HEK293 (cell line): ENCODE results near the gene CEP41.

ENCODE experiments used
- CTCF ChIA-PET: fragments of 350-600 bp; formaldehyde crosslinking; extraction: SDS; loops from one replicate; lab custom pipeline; 2021; ENCODE audit warnings: antibody characterized with exemption; lab: Yijun Ruan, JAX
- POLR2A ChIA-PET: fragments of 300-600 bp; formaldehyde crosslinking; extraction: SDS; loops from one replicate; lab custom pipeline; 2020; ENCODE audit warnings: antibody characterized with exemption, inconsistent platforms; lab: Yijun Ruan, JAX
- H3K27ac ChIP-seq: fragments of 200-500 bp; sonication (Bioruptor generic); 2 replicates; pipeline ENCODE4 v1.5.1; 2014; ENCODE audit warnings: low read depth, low read length, control low read depth, inconsistent platforms; ENCODE audit errors: extremely low read depth
- H3K36me3 ChIP-seq, 2 experiments: fragments of 200-500 bp in 1 of 2; sonication (Bioruptor generic) in 1 of 2; 1 replicate in 1 of 2; 2 replicates in 1 of 2; pipeline ENCODE4 v1.5.1; 2014 to 2017; ENCODE audit warnings: inconsistent platforms in 2 of 2, low read length in 2 of 2; ENCODE audit not compliant: control insufficient read depth in 2 of 2, insufficient read depth in 1 of 2
- H3K4me1 ChIP-seq: fragments of 200-500 bp; sonication (Bioruptor generic); 2 replicates; pipeline ENCODE4 v1.5.1; 2014; ENCODE audit warnings: mild to moderate bottlenecking, low read length, inconsistent platforms; ENCODE audit not compliant: control insufficient read depth, insufficient read depth
- H3K4me3 ChIP-seq: 2 replicates; pipeline ENCODE4 v1.5.1; 2011; ENCODE audit warnings: low read depth, mild to moderate bottlenecking, control low read depth, low read length, moderate library complexity
- H3K9me3 ChIP-seq: fragments of 200-500 bp; sonication (Bioruptor generic); 2 replicates; pipeline ENCODE4 v1.5.1; 2014; ENCODE audit warnings: low read depth, low read length, inconsistent platforms; ENCODE audit not compliant: control insufficient read depth, insufficient read depth
- BCL11A ChIP-seq: fragments of 450-650 bp; formaldehyde crosslinking; IDR thresholded peaks from 2 replicates; pipeline ENCODE4 v1.5.1; 2016; ENCODE audit warnings: low read depth, missing biosample characterization, missing genetic modification characterization
- GFI1B ChIP-seq: fragments of 450-650 bp; formaldehyde crosslinking; IDR thresholded peaks from 2 replicates; pipeline ENCODE4 v1.5.1; 2016; ENCODE audit warnings: missing biosample characterization, missing genetic modification characterization
- GLI4 ChIP-seq: fragments of 450-650 bp; formaldehyde crosslinking; IDR thresholded peaks from 2 replicates; pipeline ENCODE4 v1.5.1; 2016; ENCODE audit warnings: missing biosample characterization, missing genetic modification characterization
- GLIS2 ChIP-seq: fragments of 450-650 bp; formaldehyde crosslinking; IDR thresholded peaks from 2 replicates; pipeline ENCODE4 v1.5.1; 2016; ENCODE audit warnings: missing biosample characterization, missing genetic modification characterization
- HOXC10 ChIP-seq: sonication (generic); formaldehyde crosslinking; IDR thresholded peaks from 2 replicates; pipeline ENCODE4 v1.8.1; 2023; ENCODE audit warnings: mild to moderate bottlenecking, missing genetic modification reagents
- INSM2 ChIP-seq: fragments of 450-650 bp; formaldehyde crosslinking; IDR thresholded peaks from 2 replicates; pipeline ENCODE4 v1.5.1; 2016; ENCODE audit warnings: missing biosample characterization, missing genetic modification characterization
- KLF17 ChIP-seq: fragments of 450-650 bp; formaldehyde crosslinking; IDR thresholded peaks from 2 replicates; pipeline ENCODE4 v1.5.1; 2016; ENCODE audit warnings: missing biosample characterization, missing genetic modification characterization
- KLF8 ChIP-seq: fragments of 450-650 bp; formaldehyde crosslinking; IDR thresholded peaks from 2 replicates; pipeline ENCODE4 v1.5.1; 2016; ENCODE audit warnings: missing biosample characterization, missing genetic modification characterization
- PRDM6 ChIP-seq: fragments of 450-650 bp; formaldehyde crosslinking; IDR thresholded peaks from 2 replicates; pipeline ENCODE4 v1.5.1; 2017; ENCODE audit warnings: missing biosample characterization, missing genetic modification characterization
- RBAK ChIP-seq: fragments of 450-650 bp; formaldehyde crosslinking; IDR thresholded peaks from 2 replicates; pipeline ENCODE4 v1.5.1; 2016; ENCODE audit warnings: missing biosample characterization, missing genetic modification characterization
- SP7 ChIP-seq: fragments of 450-650 bp; formaldehyde crosslinking; IDR thresholded peaks from 2 replicates; pipeline ENCODE4 v1.5.1; 2016; ENCODE audit warnings: missing biosample characterization, missing genetic modification characterization
- ZBTB21 ChIP-seq: fragments of 450-650 bp; formaldehyde crosslinking; IDR thresholded peaks from 2 replicates; pipeline ENCODE4 v1.5.1; 2017; ENCODE audit warnings: missing biosample characterization, missing genetic modification characterization
- ZNF148 ChIP-seq: fragments of 450-650 bp; formaldehyde crosslinking; IDR thresholded peaks from 2 replicates; pipeline ENCODE4 v1.5.0; 2017; ENCODE audit warnings: missing biosample characterization, missing genetic modification characterization, borderline replicate concordance
- ZNF169 ChIP-seq: fragments of 450-650 bp; formaldehyde crosslinking; IDR thresholded peaks from 2 replicates; pipeline ENCODE4 v1.5.1; 2016; ENCODE audit warnings: missing biosample characterization, missing genetic modification characterization
- ZNF211 ChIP-seq: fragments of 450-650 bp; formaldehyde crosslinking; IDR thresholded peaks from 2 replicates; pipeline ENCODE4 v1.5.1; 2016; ENCODE audit warnings: low read depth, missing biosample characterization, missing genetic modification characterization
- ZNF280D ChIP-seq: fragments of 450-650 bp; formaldehyde crosslinking; IDR thresholded peaks from 2 replicates; pipeline ENCODE4 v1.5.1; 2016; ENCODE audit warnings: missing biosample characterization, missing genetic modification characterization
- ZNF366 ChIP-seq: fragments of 450-650 bp; formaldehyde crosslinking; conservative IDR thresholded peaks from 2 replicates; pipeline ENCODE4 v1.5.1; 2016; ENCODE audit warnings: missing biosample characterization, missing genetic modification characterization
- ZNF404 ChIP-seq: fragments of 450-650 bp; formaldehyde crosslinking; IDR thresholded peaks from 2 replicates; pipeline ENCODE4 v1.5.1; 2017; ENCODE audit warnings: missing biosample characterization, missing genetic modification characterization
- ZNF416 ChIP-seq: fragments of 450-650 bp; formaldehyde crosslinking; IDR thresholded peaks from 2 replicates; pipeline ENCODE4 v1.5.1; 2016; ENCODE audit warnings: missing biosample characterization, missing genetic modification characterization
- ZNF473 ChIP-seq: fragments of 450-650 bp; formaldehyde crosslinking; IDR thresholded peaks from 2 replicates; pipeline ENCODE4 v1.5.1; 2017; ENCODE audit warnings: missing biosample characterization, missing genetic modification characterization
- ZNF501 ChIP-seq: fragments of 450-650 bp; formaldehyde crosslinking; IDR thresholded peaks from 2 replicates; pipeline ENCODE4 v1.5.1; 2016; ENCODE audit warnings: missing biosample characterization, missing genetic modification characterization
- ZNF560 ChIP-seq: fragments of 450-650 bp; formaldehyde crosslinking; IDR thresholded peaks from 2 replicates; pipeline ENCODE4 v1.5.1; 2017; ENCODE audit warnings: missing biosample characterization, missing genetic modification characterization, borderline replicate concordance
- ZNF768 ChIP-seq: fragments of 450-650 bp; formaldehyde crosslinking; IDR thresholded peaks from 2 replicates; pipeline ENCODE4 v1.5.1; 2018; ENCODE audit warnings: missing biosample characterization, mild to moderate bottlenecking, missing genetic modification characterization

CEP41 gene

GRCh38 chr7:130362251-130362816 lies 78.5 kb downstream of the CEP41 start:
- Histone ChIP-seq H3K4me3 (no peak overlapping the region), H3K9me3 (no peaks in the 10 kb centered on the region), H3K36me3 (no peaks in the 10 kb centered on the region), H3K27ac (no peak overlapping the region), H3K4me1 (peaks cover 14% of the 10 kb centered on the region)
- POLR2A ChIA-PET, result no interaction called here
- TF ChIP-seq BCL11A (tag by site-specific recombination), result no peak
- TF ChIP-seq ZNF211 (tag by site-specific recombination), result no peak
- TF ChIP-seq ZNF148 (tag by site-specific recombination), result no peak
- no peak for TF ChIP-seq SP7 (tag by site-specific recombination)
- no peak for TF ChIP-seq ZNF366 (tag by site-specific recombination)
- TF ChIP-seq INSM2 (tag by site-specific recombination), result no peak
- CTCF ChIA-PET, result no interaction called here

- H3K9me3 ChIP-seq, result no peaks in the 10 kb centered on the region
- POLR2A ChIA-PET, result no interaction called here
- TF ChIP-seq ZNF768 (tag by site-specific recombination) (no peak), PRDM6 (tag by site-specific recombination) (no peak), ZNF404 (tag by site-specific recombination) (no peak), ZNF416 (tag by site-specific recombination) (no peak), ZNF560 (tag by site-specific recombination) (no peak), ZNF169 (tag by site-specific recombination) (no peak), RBAK (no peak), ZNF501 (tag by site-specific recombination) (no peak), GFI1B (tag by site-specific recombination) (no peak), GLIS2 (no peak)
- TF ChIP-seq, all 188 proteins: peak for 0
- Histone ChIP-seq H3K27ac (no peak overlapping the region), H3K36me3 (no peaks in the 10 kb centered on the region), H3K4me3 (no peak overlapping the region), H3K4me1 (peaks cover 19% of the 10 kb centered on the region)
- CTCF ChIA-PET, result interaction anchor here (0.6 kb wide), 1 partner anchor 52 kb away, joined by 3 read pairs; no protein-coding TSS in a partner anchor
Measured at GRCh38 chr7:130361681-130362080, 79.1 kb downstream of the CEP41 start.

- Histone ChIP-seq H3K9me3 (no peaks in the 10 kb centered on the region), H3K4me3 (no peak overlapping the region), H3K36me3 (no peaks in the 10 kb centered on the region), H3K27ac (no peak overlapping the region), H3K4me1 (peaks cover 28% of the 10 kb centered on the region)
- ChIA-PET CTCF (interaction anchor here (0.7 kb wide), 1 partner anchor 98 kb away, joined by 4 read pairs; no protein-coding TSS in a partner anchor), POLR2A (no interaction called here)
- TF ChIP-seq ZNF366 (tag by site-specific recombination), result no peak
- TF ChIP-seq KLF17 (tag by site-specific recombination), result no peak
- TF ChIP-seq ZNF280D (tag by site-specific recombination), result no peak
- TF ChIP-seq KLF8 (tag by site-specific recombination), result no peak
- TF ChIP-seq GLI4 (tag by site-specific recombination), result no peak
- TF ChIP-seq HOXC10 (CRISPR knock-in tag), result no peak
- TF ChIP-seq ZBTB21 (tag by site-specific recombination), result no peak
- TF ChIP-seq ZNF416 (tag by site-specific recombination), result no peak
- TF ChIP-seq ZNF473 (tag by site-specific recombination), result no peak
Measured at GRCh38 chr7:130360518-130360917, 80.3 kb downstream of the CEP41 start.
